LHCN-M2 (cell line): ENCODE data around the gene MCEE. TPM values are rescaled to one million over a fixed set of nuclear protein-coding genes. Genes with fewer than 3 reads are reported as not detected.
"Not testable (repeated sequence)": the region's sequence is repeated elsewhere in the genome, so short reads cannot be mapped to it uniquely, and the experiment has no call there.

Experiments
- DNase-seq: peaks from one replicate; pipeline ENCODE4 v3.0.0-alpha.2; 2012; ENCODE audit warnings: low read depth
- total RNA-seq: library from RNA; depleted of rRNA; stranded (reverse); fragments of >200 nt; gene quantifications from 2 replicates; pipeline ENCODE4 v1.2.3, GENCODE V29; 2014

The MCEE gene
- total RNA-seq, 1 experiment from 2014 or later, result 10.6 TPM

DNA sequence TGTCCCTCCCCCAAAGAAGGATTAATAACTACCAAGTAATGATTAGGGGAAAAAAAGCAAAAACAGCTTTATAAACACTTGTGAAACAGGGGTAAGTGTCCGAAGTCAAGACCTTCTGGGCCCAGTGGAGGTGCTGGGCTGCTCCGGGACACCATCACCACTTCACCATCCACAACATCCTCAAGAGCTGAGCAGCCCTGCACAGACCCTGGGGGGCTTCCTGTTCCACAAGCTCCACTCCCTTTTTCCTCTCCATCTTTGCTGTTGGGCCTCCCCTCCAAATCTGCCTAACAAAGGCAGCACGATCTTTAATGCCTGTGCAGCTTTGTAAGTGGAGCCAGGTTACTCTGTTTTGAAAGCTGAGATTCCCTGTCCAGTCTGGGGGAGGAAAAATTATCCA lies 46.7 kb downstream of the MCEE start:
- not testable (repeated sequence) for DNase-seq

DNA sequence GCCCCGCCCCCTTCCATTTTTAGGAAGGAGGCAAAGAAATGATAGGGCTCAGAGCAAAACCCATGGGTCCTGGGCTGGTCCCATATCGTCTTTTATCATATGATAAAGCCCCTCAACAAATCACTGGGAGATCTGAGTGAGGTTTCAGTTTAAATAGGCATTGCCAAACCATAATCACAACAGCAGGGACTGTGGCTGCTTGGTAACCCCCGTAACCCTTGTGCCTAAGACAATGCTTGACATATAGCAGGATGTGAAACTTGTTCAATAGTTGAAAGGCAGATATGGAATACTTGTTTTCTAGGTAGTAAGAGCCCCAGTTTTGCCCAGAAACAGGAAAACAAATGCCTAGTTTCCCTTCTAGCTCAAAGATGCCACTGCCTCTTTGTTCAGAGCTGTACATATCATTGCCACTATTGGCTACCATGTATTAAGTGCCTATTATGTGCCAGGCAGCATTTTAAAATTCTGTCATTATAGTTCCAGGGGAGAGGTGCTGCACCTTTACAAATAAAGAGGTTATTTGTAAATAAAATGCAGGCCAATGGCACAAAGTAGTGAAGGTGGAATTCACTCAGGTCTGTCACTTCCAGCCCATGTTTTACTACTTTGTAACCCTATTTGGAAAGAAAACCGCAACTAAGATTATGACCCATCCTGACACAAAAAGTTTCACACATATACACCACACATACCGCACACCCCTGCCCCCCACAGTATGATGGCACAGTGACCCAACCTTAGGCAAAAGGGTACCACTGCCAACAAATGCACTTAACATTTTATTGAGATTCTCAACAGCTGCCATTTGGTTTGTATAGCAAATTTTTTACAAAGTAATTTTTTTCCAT lies 47.4 kb downstream of the MCEE start:
- DNase-seq, result no peak

DNA sequence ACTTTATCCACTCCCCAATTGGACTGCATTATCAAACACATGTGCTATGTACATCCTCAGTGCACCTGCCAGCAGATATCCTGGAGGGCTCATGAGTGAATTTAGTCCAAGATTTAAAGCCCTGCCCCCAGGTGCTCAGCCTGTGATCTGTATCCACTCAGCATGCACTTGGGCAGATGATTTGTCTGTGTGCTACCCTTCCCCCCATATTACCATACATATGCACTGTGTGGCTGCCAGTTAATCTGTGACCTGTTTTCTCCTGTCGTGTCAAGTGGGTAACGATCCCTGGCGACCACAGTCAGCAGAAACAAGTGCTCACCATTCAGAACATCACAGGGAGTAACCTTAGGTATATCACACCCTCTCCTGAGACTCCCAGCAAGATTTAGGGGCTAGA lies 51.4 kb downstream of the MCEE start:
- DNase-seq, result no peak

DNA sequence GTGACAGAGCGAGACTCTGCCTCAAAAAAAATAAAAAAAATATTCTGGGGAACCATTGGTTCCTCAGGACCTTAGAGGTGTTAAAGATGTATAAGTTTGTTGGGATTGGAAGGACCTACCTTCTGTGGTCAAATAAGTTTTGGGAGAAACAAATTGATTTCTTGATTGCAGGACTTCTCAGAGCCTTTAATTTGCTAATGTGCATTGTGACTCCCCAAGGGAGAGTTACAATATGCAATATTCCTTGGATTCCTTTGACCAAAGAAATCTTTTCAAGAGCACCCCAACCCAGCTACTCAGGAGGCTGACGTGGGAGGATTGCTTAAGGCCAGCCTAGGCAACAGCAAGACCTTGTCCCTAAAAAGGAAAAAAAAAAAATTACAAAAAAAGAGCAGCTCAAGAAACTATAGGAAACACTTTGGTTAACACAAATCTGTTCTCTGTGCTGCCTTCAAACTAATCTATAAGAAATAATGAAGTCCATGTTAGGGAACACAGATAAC lies 55.1 kb downstream of the MCEE start:
- DNase-seq, result no peak

DNA sequence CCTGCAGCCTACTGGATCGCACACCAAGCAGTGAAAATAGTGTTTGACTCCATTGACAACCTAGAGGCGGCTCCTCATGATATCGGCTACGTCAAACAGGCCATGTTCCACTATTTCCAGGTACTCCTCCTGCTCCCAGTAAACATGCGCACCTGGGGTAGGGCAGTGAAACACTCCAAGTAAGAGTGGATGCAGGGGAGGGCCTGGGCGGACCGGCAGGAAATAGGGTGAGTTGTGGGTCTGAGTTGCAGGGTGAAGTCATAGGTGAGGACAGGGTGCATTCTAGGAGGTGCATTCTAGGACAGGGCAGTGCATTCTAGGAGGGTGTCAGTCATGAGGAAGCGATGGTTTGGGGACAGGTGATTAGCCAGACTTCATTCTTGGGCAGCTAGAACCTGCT lies 56.6 kb downstream of the MCEE start:
- DNase-seq, result no peak

DNA sequence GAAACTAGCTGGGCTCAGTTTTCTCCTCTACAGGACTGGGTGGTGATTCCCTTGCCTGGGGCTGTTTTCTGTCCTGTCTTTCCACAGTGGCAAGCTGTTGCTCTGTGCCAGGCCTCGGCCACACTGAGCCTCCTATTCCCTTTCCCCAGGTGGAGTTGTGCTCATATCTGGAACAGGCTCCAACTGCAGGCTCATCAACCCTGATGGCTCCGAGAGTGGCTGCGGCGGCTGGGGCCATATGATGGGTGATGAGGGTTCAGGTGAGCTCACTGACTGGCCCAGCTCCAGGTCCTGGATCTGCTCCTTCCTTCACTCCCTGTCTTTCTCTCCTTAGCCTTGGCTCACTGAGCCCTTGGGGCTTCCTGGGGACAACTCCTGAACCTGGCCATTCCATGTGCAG lies 57.5 kb downstream of the MCEE start:
- no peak for DNase-seq

DNA sequence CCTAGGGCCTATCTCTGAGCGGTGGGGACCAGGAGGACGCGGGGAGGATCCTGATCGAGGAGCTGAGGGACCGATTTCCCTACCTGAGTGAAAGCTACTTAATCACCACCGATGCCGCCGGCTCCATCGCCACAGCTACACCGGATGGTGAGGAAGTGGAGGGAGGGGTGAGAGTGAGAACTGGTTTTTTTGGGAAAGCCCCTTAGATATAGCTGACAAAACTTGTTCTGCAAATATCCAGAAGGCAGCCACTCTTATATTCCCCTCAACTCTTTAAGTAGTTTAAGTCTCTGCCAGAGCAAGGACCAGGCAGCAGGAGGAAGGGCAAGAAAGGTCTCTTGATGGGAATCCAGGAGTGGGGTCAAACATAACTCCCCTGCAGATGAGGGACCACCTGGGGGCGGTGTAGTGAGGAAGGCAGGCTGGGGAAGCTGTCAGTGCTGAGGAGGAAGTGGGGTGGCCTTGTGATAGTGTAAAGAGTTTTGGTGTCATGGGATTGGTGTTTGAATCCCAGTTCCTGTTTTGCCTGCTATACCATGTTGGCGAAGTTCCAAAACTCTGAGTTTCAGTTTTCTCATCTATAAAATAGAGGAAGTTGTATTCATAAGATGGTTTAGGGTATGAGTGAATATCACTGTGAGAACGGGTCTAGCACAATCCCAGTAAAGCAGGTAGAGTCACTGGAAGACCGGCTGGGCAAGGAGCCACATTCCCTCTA lies 58.2 kb downstream of the MCEE start:
- DNase-seq, result no peak

DNA sequence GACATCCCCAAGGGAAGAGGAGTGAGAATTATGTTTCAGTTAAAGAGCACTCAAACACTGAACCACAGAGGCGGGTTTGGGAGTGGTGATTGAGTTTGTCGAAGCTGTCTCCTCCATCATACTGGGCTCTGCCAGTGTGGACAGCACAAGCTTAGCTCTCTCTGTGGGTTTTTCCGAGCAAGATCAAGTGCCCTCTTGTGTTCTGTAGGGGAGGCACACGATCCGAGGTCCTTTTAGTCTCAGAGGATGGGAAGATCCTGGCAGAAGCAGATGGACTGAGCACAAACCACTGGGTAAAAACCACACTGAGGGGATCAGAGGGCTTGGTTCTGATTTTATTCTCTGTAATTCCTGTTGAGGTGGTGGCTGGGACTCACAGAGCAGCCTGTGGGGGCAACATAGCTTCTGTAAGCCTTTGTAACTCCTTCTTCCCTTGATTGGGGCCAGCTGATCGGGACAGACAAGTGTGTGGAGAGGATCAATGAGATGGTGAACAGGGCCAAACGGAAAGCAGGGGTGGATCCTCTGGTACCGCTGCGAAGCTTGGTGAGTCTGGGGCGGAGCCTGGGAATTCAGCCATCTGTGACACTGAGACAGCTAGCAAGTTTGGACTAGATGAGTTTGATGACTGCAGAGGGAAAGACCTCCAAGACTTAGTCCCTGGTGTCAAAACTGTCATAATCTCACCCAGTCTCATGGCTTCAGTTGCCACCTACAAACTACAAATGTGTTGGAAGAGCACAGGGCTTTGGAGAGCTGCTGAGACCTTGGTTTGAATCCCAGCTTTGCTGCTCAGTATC lies 59.5 kb downstream of the MCEE start:
- DNase-seq, result peak; percentile 39

DNA sequence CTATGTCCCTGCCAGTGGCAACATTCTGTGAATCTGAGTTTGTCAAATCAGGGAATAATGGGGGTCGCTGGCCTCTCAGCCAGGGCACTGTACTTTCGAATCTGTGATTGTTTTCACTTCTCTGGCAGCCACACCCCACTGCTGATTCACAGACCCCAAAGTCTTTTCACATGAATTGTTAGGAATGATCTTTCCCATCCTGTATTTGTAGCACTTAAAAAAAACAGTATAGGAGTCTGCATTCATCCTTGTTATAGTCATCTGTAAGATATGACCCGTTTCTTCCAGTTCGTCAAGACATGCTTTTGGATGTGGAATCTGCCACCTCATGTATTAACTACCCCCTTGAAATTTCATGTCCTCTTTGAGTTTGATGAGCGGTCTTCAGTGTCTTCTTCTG lies 60.7 kb downstream of the MCEE start:
- DNase-seq, result peak; percentile 18

DNA sequence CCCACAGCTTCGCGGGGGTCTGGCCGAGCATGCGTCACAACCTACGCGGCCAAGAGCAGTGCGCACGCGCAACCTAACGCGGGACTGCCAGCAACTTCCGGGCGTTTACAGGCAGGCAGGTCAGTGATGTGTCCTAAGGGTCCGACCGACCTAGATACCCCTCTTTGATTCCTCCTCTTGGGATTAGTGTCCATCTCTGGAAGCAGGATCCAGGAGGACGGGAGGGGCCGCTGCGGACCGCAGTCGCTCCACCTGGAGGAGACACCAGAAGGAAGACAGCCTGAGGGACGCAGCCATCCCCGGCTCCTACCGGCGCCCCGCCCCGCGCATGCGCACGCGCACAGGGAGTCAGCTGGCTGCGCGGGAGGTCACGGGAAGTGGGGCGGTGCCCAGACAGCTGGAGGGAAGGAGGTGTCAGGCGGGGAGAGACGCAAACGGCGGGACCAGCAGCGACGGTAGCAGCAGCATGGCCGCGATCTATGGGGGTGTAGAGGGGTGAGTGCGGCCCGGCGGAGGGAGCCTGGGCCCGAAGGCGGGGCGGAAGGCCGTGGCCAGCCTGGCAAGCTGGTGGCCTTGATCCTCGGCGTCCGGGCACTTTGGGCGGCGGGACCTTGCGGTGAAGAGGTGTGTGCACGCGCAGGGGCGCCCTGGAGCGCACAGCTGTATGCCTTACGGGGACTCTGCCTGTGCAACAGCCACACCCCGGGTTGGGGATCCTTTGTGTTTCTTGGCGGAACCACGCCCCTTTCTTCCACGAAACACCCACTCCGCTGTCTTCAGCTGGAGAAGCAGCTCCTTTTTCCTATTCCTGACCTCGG lies 61.6 kb downstream of the MCEE start, which contains the start of gene NAGK:
TSS of gene NAGK (plus strand) at position 431 of the 818 bp plus-strand sequence. CDS start at position 467, 36 bp downstream.
- DNase-seq, result peak; percentile 93

DNA sequence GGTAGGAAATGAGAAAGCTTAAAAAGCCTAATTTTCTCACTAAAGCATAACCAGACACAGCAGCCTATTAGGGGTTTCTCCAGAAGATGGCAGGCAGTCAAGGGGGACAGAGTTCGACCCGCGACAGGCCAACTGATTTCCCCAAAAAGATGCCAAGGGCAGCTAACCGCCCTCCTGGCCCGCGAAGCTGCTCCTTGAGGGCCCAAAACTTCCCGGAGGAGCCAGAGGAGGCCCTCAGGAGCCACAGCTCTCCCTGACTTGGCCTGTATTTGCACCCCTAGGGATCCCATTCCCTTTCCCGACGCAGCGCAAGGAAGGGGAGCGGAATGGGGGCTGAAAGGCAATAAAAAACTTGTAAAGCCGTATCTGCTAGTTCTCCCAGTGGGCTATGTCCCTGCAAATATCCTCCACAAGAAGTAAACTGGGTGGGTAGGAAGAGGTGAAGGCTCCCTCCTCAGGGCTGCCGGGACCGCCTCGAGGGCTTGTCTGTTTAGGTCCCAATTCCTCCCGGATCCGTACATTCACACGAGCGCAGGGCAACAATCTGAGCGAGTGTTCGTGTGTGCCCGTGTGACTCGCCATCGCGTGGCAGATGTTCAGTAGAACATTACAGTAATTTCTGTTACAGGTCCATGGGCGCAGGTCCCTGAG lies 62.3 kb downstream of the MCEE start:
- DNase-seq, result peak; percentile 10

DNA sequence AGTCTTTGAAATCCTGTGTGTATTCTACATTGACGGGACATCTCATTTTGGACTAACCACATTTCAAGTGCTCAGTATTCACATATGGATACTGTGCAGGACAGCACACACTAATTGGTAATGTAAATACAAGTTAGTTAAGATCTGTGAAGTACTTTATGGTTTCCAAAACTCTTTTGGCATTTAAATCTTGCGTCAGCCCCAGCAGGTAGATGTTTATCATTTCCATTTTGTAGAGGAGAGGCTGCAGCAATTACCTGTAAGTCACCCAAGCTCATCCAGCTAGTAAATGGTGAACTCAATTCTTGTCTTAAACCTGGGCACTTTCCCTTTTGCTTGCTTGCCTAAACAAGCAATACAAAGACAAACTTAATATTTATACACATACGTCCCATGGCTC lies 63.2 kb downstream of the MCEE start:
- DNase-seq, result no peak

DNA sequence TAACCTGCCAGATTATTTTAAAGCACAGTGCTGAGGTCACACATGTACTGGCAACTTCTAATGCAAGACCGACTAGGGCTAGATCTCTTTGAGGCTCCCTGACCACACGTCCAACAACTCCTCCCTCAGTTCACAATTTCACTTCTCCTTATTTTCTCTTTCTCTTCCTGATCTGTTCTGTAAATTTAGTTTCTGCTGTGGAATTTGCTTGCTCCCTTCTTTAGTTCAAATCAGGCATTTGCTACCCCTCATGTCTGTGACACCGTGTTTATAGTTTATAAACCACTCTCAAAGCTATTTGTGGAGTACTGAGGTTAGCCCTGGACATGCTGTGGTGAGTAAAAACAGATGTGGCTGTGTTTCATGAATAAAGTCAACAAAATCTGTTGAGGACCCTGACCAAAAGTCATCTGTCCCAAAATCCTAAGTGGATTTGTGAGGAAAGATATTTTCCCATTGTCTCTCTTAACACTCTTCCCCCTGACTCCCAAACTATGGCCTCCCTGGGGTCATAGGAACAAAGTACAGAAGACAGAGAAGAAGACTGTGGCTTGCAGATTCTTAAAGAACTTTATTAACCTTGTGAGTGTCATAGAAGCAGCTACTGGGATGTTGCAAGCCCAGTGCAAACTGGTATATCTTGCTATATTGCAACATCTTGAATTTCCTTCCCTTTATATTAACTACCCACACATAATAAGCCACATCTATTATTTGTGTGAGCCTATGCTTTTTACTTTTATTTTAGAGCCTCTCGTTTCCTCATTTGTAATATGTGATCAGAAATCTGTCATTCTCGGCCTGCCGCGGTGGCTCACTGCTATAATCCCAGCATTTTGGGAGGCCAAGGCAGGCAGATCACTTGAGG lies 65.0 kb downstream of the MCEE start:
- peak; percentile 19 for DNase-seq

DNA sequence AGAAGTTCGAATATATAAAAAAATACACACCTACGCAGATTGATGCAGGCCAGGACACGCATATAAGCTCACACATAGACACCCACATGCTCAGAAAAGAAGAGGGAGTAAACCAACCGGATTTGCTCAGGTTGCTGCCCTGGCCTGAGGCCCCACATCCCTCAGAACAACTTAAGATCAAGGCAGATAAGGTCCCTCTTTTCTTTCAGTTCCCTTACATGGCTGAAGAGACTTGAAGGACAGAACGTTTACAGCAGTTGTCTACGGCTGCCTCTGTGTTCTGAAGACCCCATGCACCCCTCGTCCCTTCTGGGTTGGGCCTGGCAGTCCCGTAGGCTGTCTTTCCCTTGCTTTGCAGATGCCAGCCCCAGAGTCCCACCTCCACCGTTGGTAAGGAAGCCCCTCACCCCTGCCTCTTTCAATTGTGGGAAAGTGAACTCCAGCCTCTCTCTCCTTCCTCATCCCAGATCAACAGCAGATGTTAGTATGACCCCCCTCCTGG lies 65.9 kb downstream of the MCEE start:
- DNase-seq, result no peak

DNA sequence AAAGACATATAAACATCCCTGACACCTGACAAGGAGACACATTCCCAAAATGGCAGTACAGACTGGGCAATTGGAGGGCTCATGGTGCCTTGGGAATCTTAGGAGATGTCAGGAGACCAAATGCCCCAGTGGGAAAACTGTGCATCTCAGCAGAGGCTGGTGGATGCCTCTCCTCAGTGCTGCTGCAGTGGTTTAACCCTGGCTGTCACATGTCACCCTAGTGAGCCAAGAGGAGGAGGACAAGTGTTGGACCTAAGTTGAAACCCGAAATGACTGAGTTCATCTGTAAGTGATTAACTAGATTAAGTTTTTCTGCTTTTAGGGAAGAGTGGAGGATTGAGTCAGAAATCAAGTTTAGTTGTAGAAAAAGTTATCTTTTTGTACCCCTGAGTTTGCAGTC lies 66.8 kb downstream of the MCEE start:
- DNase-seq, result no peak

DNA sequence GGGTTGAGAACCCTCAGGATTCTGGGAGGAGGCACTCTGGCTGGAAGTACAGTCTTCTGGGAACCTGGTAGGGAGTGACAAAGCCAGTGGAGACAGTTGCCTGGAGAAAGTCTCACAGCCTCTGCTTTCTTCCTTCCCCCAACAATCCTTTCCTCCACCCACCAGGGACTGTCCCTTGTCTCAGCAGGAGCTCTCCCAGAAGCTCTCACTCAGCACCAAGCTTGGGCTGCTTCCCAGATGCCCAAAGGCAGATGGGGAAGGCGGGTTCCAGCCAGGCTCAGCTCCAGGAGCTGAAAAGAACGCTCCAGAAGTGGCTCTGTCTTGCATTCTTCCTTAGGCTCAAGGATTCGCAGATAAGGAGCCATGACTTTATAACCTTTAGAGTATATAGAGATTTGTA lies 69.2 kb downstream of the MCEE start:
- DNase-seq, result no peak

DNA sequence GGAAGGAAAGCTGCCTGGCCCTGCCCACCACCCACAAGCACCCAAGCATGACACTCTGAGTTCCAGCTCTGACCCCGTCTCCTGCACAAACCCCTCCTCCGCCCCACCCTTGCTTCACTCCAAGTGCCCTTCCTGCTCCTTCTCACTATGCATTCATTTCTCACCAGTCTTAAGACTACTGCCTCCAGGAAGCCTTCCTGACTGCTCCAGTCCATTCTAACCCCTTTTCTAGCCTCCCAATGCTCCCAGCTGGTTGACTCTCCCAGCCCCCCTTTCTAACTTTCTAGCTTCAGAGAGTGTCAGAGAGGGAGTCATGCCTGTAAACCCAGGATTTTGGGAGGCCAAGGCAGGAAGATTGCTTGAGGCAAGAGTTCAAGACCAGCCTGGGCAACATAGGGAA lies 69.8 kb downstream of the MCEE start:
- DNase-seq, result no peak
